Gastroesophageal sphincter (tissue), 4 donors: Measurements from ENCODE around the gene VWA8. TPM values are rescaled to one million over a fixed set of nuclear protein-coding genes. Genes with fewer than 3 reads are reported as not detected.

Experiments
- ATAC-seq: fragments of 150-250 bp; one replicate; pipeline ENCODE4 v1.9.1; 2016; ENCODE audit warnings: mild to moderate bottlenecking, moderate library complexity
- H3K27ac ChIP-seq, 4 donors: fragments of 200-600 bp; sonication (generic) in 3 of 4; 1 replicate in 3 of 4; 2 replicates in 1 of 4; pipeline ENCODE4 v1.5.1; 2016 to 2019
- H3K27me3 ChIP-seq: fragments of 200-600 bp; sonication (generic); one replicate; pipeline ENCODE4 v1.5.1; 2019
- H3K36me3 ChIP-seq, 2 donors: fragments of 200-600 bp; sonication (generic); one replicate each; pipeline ENCODE4 v1.5.1; 2019; ENCODE audit warnings: control low read depth in 1 of 2
- H3K4me1 ChIP-seq, 3 donors: fragments of 200-600 bp; sonication (generic); 1 replicate in 2 of 3; 2 replicates in 1 of 3; pipeline ENCODE4 v1.5.1; 2016 to 2019; ENCODE audit warnings: control low read depth in 2 of 3
- H3K4me3 ChIP-seq, 2 donors: fragments of 200-600 bp; sonication (generic); one replicate each; pipeline ENCODE4 v1.5.1; 2019; ENCODE audit warnings: mild to moderate bottlenecking in 1 of 2, moderate library complexity in 1 of 2
- H3K9me3 ChIP-seq, 3 donors: fragments of 200-600 bp; sonication (generic); one replicate each; pipeline ENCODE4 v1.5.1; 2017 to 2019; ENCODE audit warnings: control low read depth in 2 of 3
- CTCF ChIP-seq, 4 experiments: fragments of 200-600 bp in 2 of 4; fragments of 450-650 bp in 2 of 4; sonication (generic) in 1 of 4; IDR thresholded peaks; one replicate each; pipeline ENCODE4 v1.5.1; 2017 to 2019; ENCODE audit warnings: antibody characterized with exemption in 4 of 4, mild to moderate bottlenecking in 2 of 4, moderate library complexity in 2 of 4
- EP300 ChIP-seq: sonication (generic); formaldehyde crosslinking; IDR thresholded peaks from one replicate; pipeline ENCODE4 v1.6.1; 2017; ENCODE audit warnings: antibody characterized with exemption, mild to moderate bottlenecking
- POLR2A ChIP-seq, 2 donors: fragments of 450-650 bp; IDR thresholded peaks; one replicate each; pipeline ENCODE4 v1.6.1; 2017; ENCODE audit warnings: antibody characterized with exemption in 2 of 2, mild to moderate bottlenecking in 2 of 2, moderate library complexity in 1 of 2
- POLR2AphosphoS5 ChIP-seq: sonication (generic); formaldehyde crosslinking; IDR thresholded peaks from one replicate; pipeline ENCODE4 v1.6.1; 2017; ENCODE audit warnings: antibody characterized with exemption
- WGBS, 2 donors: methylation state at CpG; one replicate each; pipeline ENCODE4 v1.1.5; 2018; ENCODE audit warnings: low coverage in 1 of 2; 5-methylcytosine and 5-hydroxymethylcytosine counted together
- total RNA-seq, 4 donors: library from RNA; depleted of rRNA; stranded (reverse); fragments of >200 nt; gene quantifications; one replicate each; pipeline ENCODE4 v1.1.0, GENCODE V29; 2016

VWA8 gene
- total RNA-seq, 4 donors from 2014 or later: 20.3 to 34.7 (median 23.9) TPM

DNA sequence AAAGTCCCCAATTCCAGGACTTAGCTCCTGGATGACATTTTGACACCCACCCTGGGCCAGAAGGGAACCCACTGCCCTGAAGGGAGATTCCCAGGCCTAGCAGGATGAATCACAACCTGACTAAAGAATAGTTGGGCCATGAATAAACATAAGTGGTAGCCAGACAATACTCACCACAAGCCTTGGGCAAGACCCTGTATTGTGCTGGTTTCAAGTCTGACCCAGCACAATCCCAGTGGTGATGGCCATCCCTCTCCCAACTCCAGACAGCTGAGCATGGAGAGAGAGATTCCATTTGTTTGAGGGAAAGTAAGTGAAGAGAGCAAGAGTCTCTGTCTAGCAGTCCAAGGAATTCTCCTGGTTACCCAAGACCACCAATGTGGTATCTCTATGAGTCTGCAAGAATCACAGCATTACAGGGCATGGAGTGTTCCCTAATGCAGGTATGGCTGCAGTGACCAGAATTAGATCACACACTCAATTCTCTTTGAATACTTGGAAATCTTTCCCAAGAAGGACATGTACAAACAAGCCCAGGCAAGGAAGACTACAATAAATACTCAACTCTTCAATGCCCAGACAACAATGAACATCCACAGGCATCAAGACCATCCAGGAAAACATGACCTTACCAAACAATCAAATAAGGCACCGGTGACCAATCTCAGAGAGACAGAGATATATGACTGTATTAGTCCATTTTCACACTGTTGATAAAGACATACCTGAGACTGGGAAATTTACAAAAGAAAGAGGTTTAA is 158.0 kb downstream of the VWA8 start:
- TF ChIP-seq POLR2AphosphoS5: no peak
- TF ChIP-seq POLR2A (IDR thresholded peaks at IDR 0.05): no peak
- TF ChIP-seq CTCF (IDR thresholded peaks at IDR 0.05): no peak
- TF ChIP-seq EP300: no peak
- Histone ChIP-seq H3K4me1 (no peaks in the 10 kb centered on the region), H3K27me3 (no peaks in the 10 kb centered on the region), H3K4me3 (no peak overlapping the region), H3K27ac (no peak overlapping the region), H3K9me3 (no peaks in the 10 kb centered on the region), H3K36me3 (peaks cover 0 to 34% of the 10 kb centered on the region in 2 donors)
- 62% methylated on average over 1 of the region's 1 CpG; no CpG with 5 or more reads in 1 of the 2 donors for WGBS, 2 donors
- ATAC-seq: no peak

DNA sequence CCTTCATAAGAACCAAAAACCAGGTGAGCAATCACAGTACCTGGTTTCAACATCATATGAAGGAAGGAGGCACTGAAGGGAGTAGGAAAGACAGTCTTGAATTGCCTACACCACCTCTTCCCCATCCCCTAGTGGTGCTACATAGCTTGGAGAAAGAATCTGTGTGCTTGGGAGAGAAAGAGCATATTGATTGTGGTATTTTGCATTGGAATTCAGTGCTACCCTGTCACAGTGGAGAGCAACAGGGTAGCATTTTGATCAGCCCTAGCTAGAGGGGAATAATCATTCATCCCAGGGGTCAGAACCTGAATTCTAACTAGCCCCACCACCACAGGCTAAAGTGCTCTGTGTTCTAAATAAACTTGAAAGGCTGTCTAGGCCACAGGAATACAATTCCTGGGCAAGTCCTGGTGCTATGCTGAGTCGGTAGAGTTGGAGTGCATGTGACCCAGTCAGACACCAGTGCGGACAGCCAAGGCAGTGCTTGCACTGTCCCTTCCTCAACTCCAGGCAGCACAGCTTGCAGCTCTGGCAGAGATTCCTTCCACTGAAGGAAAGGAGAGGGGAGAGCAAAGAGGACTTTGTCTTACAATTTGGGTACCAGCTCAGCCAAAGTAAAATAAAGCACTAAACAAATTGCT is 158.7 kb downstream of the VWA8 start:
- no peak for ATAC-seq
- Histone ChIP-seq H3K9me3 (no peaks in the 10 kb centered on the region), H3K27me3 (no peaks in the 10 kb centered on the region), H3K4me1 (no peaks in the 10 kb centered on the region), H3K27ac (no peak overlapping the region), H3K36me3 (peaks cover 0 to 29% of the 10 kb centered on the region in 2 donors), H3K4me3 (no peak overlapping the region)
- no peak for TF ChIP-seq EP300
- WGBS, 2 donors: 100% methylated on average over 2 of the region's 2 CpGs; no CpG with 5 or more reads in 1 of the 2 donors

GRCh38 chr13:41791056-41791455 is 169.9 kb downstream of the VWA8 start:
- Histone ChIP-seq H3K4me1 (no peaks in the 10 kb centered on the region), H3K27me3 (no peaks in the 10 kb centered on the region), H3K4me3 (no peak overlapping the region), H3K27ac (no peak overlapping the region), H3K9me3 (no peaks in the 10 kb centered on the region), H3K36me3 (peaks cover 0 to 9% of the 10 kb centered on the region in 2 donors)
- ATAC-seq: no peak
- TF ChIP-seq EP300 (no peak), POLR2AphosphoS5 (no peak), POLR2A (IDR thresholded peaks at IDR 0.05) (no peak), CTCF (IDR thresholded peaks at IDR 0.05) (no peak)

DNA sequence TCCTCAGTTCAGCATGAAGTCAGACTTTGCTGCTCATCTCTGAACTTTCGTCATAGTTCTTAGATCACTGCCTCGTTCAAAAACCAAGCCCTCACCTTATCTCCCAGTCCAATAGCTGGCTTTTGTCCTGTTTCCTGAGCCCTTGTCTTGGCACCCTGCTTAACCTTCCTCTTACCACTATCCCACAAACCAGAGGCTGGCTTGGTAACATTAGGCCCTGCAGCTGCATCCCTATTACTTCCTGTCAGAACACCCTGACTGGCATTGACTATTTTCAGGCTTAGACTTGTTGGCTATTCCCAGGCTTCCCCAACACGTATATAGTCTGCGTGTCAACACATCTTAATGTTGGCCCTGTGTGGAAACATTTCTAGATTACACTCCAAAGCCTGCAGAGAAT is 172.4 kb downstream of the VWA8 start:
- Histone ChIP-seq H3K36me3 (peaks cover 0 to 2% of the 10 kb centered on the region in 2 donors), H3K9me3 (no peaks in the 10 kb centered on the region), H3K4me3 (no peak overlapping the region), H3K4me1 (no peaks in the 10 kb centered on the region), H3K27ac (no peak overlapping the region), H3K27me3 (no peaks in the 10 kb centered on the region)
- 86 to 87% methylated on average over 3 to 4 of the region's 4 CpGs for WGBS, 2 donors
- no peak for ATAC-seq
- TF ChIP-seq POLR2AphosphoS5 (no peak), POLR2A (IDR thresholded peaks at IDR 0.05) (no peak), EP300 (no peak), CTCF (IDR thresholded peaks at IDR 0.05) (no peak)

DNA sequence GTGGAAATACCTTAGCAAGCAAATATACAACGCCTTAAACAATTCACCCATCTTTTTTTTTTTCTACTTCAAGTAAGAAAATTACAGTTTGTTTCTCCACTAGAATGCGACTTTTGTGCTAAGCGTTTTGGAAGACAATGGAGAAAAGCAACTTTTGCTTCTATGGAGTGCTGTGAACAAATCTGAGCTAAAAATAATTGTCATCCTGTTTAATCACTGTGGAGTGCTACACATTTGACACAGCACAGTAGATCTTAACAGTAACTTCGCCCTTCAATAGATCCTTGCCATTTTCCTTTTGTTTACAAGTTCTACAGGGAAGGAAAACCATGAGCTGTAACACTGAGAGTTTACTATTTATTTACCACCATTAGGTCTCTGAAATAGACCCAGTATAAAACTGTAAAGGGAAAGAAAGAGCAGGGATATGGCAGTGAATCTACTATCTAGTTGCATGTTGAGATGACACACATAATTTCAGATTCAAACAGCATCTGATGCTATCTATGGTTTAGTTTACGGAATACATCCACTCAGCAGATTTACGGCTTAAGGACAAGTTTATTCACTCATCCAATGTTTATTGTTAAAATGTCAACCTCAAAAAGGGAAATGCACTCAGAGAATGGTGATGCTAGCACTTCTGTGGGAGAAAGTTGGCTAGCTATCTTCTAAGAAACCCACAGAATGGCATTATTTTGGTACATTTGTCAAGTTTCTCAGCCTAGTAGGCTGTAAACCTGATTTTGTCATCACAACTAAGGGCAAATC is 175.3 kb downstream of the VWA8 start:
- 83 to 89% methylated on average over 6 of the region's 6 CpGs for WGBS, 2 donors
- H3K27me3 ChIP-seq: no peaks in the 10 kb centered on the region
- no peak overlapping the region for H3K27ac ChIP-seq
- H3K4me3 ChIP-seq: no peak overlapping the region
- no peaks in the 10 kb centered on the region for H3K36me3 ChIP-seq
- H3K4me1 ChIP-seq: peaks cover 0 to 11% (median 0%) of the 10 kb centered on the region in 3 donors
- ATAC-seq: no peak
- no peaks in the 10 kb centered on the region for H3K9me3 ChIP-seq
- TF ChIP-seq POLR2A (IDR thresholded peaks at IDR 0.05) (no peak), EP300 (no peak), POLR2AphosphoS5 (no peak), CTCF (IDR thresholded peaks at IDR 0.05) (no peak)
